HuH-7.5 (cell line): Measurements from ENCODE around the gene ZNF287.

Experiments used
- DNase-seq: peaks from one replicate; pipeline ENCODE4 v3.0.0; 2011; ENCODE audit warnings: low spot score

Gene ZNF287

GRCh38 chr17:16516594-16517051, 52.4 kb downstream of the ZNF287 start:
- no peak for DNase-seq

GRCh38 chr17:16515933-16516332, 53.1 kb downstream of the ZNF287 start:
- DNase-seq: no peak

GRCh38 chr17:16513873-16514272, 55.1 kb downstream of the ZNF287 start:
- DNase-seq: no peak

GRCh38 chr17:16512011-16512410, 57.0 kb downstream of the ZNF287 start:
- no peak for DNase-seq

GRCh38 chr17:16511593-16511992, 57.4 kb downstream of the ZNF287 start:
- no peak for DNase-seq

GRCh38 chr17:16507918-16508533, 61.0 kb downstream of the ZNF287 start:
- DNase-seq: no peak

GRCh38 chr17:16506188-16506587, 62.8 kb downstream of the ZNF287 start:
- no peak for DNase-seq

- no peak for DNase-seq
These were observed 64.0 kb downstream of the ZNF287 start for GRCh38 chr17:16504984-16505383.
